Measurements from ENCODE around the gene SLC9C1. TPM values are rescaled to one million over a fixed set of nuclear protein-coding genes. Genes with fewer than 3 reads are reported as not detected.

The SLC9C1 gene
- total and polyA plus RNA-seq, 2 of the 13 experiments (the other 11 are each of a cell fraction or from before 2014, with no cell fraction given), result not detected

- Histone ChIP-seq H4K20me1 (ENCODE audit: insufficient read depth, low read length) (no peaks in the 10 kb centered on the region), H3K9me3 (ENCODE audit: low read length) (no peaks in the 10 kb centered on the region), H2AFZ (ENCODE audit: low read length) (no peak overlapping the region), H3K9ac (ENCODE audit: insufficient read depth, low read depth, low read length) (no peak overlapping the region), H3K27ac (ENCODE audit: extremely low read length, insufficient read depth, low read length) (no peak overlapping the region), H3K4me2 (ENCODE audit: low read depth, low read length) (no peak overlapping the region), H3K4me1 (ENCODE audit: insufficient read depth, low read length) (no peaks in the 10 kb centered on the region), H3K79me2 (ENCODE audit: insufficient read depth, low read length) (no peaks in the 10 kb centered on the region), H3K4me3 (replicated peaks in 1 of 3; ENCODE audit: insufficient read depth in 1 of 3, low read depth in 2 of 3, low read length in 3 of 3) (no peak overlapping the region), H3K36me3 (replicated peaks in 1 of 2; ENCODE audit: control insufficient read depth in 1 of 2, insufficient read depth in 2 of 2, low read length in 2 of 2) (no peaks in the 10 kb centered on the region), H3K27me3 (ENCODE audit: control insufficient read depth in 1 of 2, insufficient read depth in 2 of 2, low read length in 2 of 2) (no peaks in the 10 kb centered on the region)
- TF ChIP-seq MYNN (CRISPR knock-in tag; IDR thresholded peaks at IDR 0.05; ENCODE audit: low read depth) (no peak), ZFYVE20 (CRISPR knock-in tag; IDR thresholded peaks at IDR 0.05; ENCODE audit: borderline replicate concordance, low read depth) (no peak), XBP1 (CRISPR knock-in tag; IDR thresholded peaks at IDR 0.05) (no peak)
- intact Hi-C loops (cut with micrococcal nuclease; ENCODE audit: unreplicated experiment), result no loop called here
- ATAC-seq, result no peak
- WGBS (ENCODE audit: low lambda C conversion rate), result 88% methylated on average over 2 of the region's 2 CpGs
- in situ Hi-C loops (cut with HindIII; ENCODE audit: extremely low pct_ligation_motif_present, low pct_unique_long_range_greater_than_20kb), result no loop called here
- ChIA-PET POLR2A (no interaction called here), CTCF (ENCODE audit: low intra/inter-chr PET ratio, low total read pairs) (no interaction called here)
- no peak for DNase-seq (ENCODE audit: low spot score)
- no peak for FAIRE-seq
- no TSS peak for BruUV-seq (replicated peaks)
Measured at GRCh38 chr3:112304611-112305010, 10.6 kb upstream of the SLC9C1 start.

DNA sequence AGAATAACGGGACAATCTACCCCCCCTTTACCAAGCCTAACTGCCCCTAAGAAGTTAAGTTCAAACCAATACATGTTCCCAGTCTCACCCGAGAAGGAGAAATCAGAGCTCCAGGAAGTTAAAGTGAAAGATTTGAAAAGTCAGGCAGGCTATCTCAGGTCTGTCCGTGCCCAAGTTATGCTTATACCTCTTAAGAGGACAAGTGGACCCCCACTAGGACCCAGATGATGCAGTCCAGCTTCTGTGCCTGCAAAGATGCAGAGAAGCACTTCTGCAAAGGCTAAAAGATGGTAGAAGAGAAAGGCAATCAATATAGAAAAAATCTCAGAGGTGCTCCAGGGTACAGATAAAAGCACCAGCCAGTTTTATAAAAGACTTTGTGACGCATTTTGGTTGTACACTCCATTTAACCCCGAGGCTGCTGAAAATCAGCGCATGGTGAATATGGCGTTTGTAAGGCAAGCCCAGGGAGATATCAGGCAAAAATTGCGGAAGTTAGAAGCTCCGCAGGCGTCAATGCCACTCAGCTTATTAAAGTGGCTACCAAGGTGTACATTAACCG is 9.8 kb upstream of the SLC9C1 start:
- H3K9me3 ChIP-seq (ENCODE audit: low read length), result no peaks in the 10 kb centered on the region
- BruUV-seq (replicated peaks), result no TSS peak
- no peak overlapping the region for H3K9ac ChIP-seq (ENCODE audit: insufficient read depth, low read depth, low read length)
- no peaks in the 10 kb centered on the region for H3K27me3 ChIP-seq (ENCODE audit: control insufficient read depth in 1 of 2, insufficient read depth in 2 of 2, low read length in 2 of 2)
- H3K4me1 ChIP-seq (ENCODE audit: insufficient read depth, low read length), result no peaks in the 10 kb centered on the region
- no peaks in the 10 kb centered on the region for H4K20me1 ChIP-seq (ENCODE audit: insufficient read depth, low read length)
- no peak overlapping the region for H3K4me2 ChIP-seq (ENCODE audit: low read depth, low read length)
- POLR2A ChIA-PET, result no interaction called here
- in situ Hi-C loops (cut with HindIII; ENCODE audit: extremely low pct_ligation_motif_present, low pct_unique_long_range_greater_than_20kb) (no loop called here), intact Hi-C loops (cut with micrococcal nuclease; ENCODE audit: unreplicated experiment) (no loop called here)
- no peaks in the 10 kb centered on the region for H3K36me3 ChIP-seq (replicated peaks in 1 of 2; ENCODE audit: control insufficient read depth in 1 of 2, insufficient read depth in 2 of 2, low read length in 2 of 2)
- no peak overlapping the region for H3K27ac ChIP-seq (ENCODE audit: extremely low read length, insufficient read depth, low read length)
- no peak for FAIRE-seq
- no peak for DNase-seq (ENCODE audit: low spot score)
- no peak overlapping the region for H3K4me3 ChIP-seq (replicated peaks in 1 of 3; ENCODE audit: insufficient read depth in 1 of 3, low read depth in 2 of 3, low read length in 3 of 3)
- CTCF ChIA-PET (ENCODE audit: low intra/inter-chr PET ratio, low total read pairs), result no interaction called here
- ATAC-seq, result no peak
- H2AFZ ChIP-seq (ENCODE audit: low read length), result no peak overlapping the region
- H3K79me2 ChIP-seq (ENCODE audit: insufficient read depth, low read length), result no peaks in the 10 kb centered on the region
- 52% methylated on average over 11 of the region's 11 CpGs for WGBS (ENCODE audit: low lambda C conversion rate)
- no peak for TF ChIP-seq SMYD3 (CRISPR knock-in tag; IDR thresholded peaks at IDR 0.05)
- no peak for TF ChIP-seq SMAD9 (CRISPR knock-in tag; IDR thresholded peaks at IDR 0.05)
- TF ChIP-seq CC2D1A (CRISPR knock-in tag; IDR thresholded peaks at IDR 0.05), result no peak
